ENCODE measurements around the gene DENND1A. TPM values are rescaled to one million over a fixed set of nuclear protein-coding genes. Genes with fewer than 3 reads are reported as not detected.

The DENND1A gene
- total and polyA plus RNA-seq, 2 donors from 2014 or later, result 16.3 to 19.6 TPM

DNA sequence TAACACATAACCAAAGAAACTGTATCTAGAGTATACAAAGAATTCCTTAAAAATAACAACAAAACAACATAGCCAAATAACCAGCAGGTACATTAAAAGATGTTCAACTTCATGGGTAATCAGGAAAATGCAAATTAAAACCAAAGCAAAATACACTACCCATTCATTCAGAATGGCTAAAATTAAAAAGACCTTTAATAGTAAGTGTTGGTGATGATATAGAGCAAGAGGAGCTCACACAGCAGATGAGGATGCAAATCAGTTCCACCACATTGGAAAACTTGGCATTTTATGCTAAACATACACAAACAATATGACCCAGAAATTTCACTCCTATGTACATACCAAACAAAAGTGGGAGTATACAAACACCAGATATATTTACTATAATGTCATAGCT is 97.8 kb downstream of the DENND1A start:
- no peak for FAIRE-seq
- DNase-seq, result no peak
- H3K27me3 ChIP-seq (ENCODE audit: control insufficient read depth, insufficient read depth, low read length), result no peaks in the 10 kb centered on the region
- no peak for TF ChIP-seq CTCF (IDR thresholded peaks at IDR 0.05; ENCODE audit: borderline replicate concordance, extremely low read depth, insufficient read depth)
- H3K27ac ChIP-seq (ENCODE audit: low read depth in 2 of 2, low read length in 2 of 2), result no peak overlapping the region
- H3K4me1 ChIP-seq (ENCODE audit: control insufficient read depth in 2 of 3, insufficient read depth in 2 of 3, low read depth in 1 of 3, low read length in 3 of 3), result peaks cover 0 to 5% (median 0%) of the 10 kb centered on the region in 3 donors
- no peaks in the 10 kb centered on the region for H3K36me3 ChIP-seq (ENCODE audit: control insufficient read depth in 2 of 3, insufficient read depth in 3 of 3, low read length in 3 of 3)
- peaks cover 0 to 17% (median 0%) of the 10 kb centered on the region in 3 donors for H3K9me3 ChIP-seq (ENCODE audit: control insufficient read depth in 2 of 3, insufficient read depth in 1 of 3, low read length in 3 of 3)
- intact Hi-C loops (cut with DNase I), result no loop called here
- no peak overlapping the region for H3K4me3 ChIP-seq (ENCODE audit: low read length in 3 of 3)
- H3K9ac ChIP-seq (ENCODE audit: low read length in 3 of 3), result no peak overlapping the region

- no peaks in the 10 kb centered on the region for H3K4me1 ChIP-seq (ENCODE audit: control insufficient read depth in 2 of 3, insufficient read depth in 2 of 3, low read depth in 1 of 3, low read length in 3 of 3)
- no peak overlapping the region for H3K27ac ChIP-seq (ENCODE audit: low read depth in 2 of 2, low read length in 2 of 2)
- no peaks in the 10 kb centered on the region for H3K27me3 ChIP-seq (ENCODE audit: control insufficient read depth, insufficient read depth, low read length)
- H3K36me3 ChIP-seq (ENCODE audit: control insufficient read depth in 2 of 3, insufficient read depth in 3 of 3, low read length in 3 of 3), result no peaks in the 10 kb centered on the region
- peaks cover 0 to 17% (median 0%) of the 10 kb centered on the region in 3 donors for H3K9me3 ChIP-seq (ENCODE audit: control insufficient read depth in 2 of 3, insufficient read depth in 1 of 3, low read length in 3 of 3)
- no peak overlapping the region for H3K9ac ChIP-seq (ENCODE audit: low read length in 3 of 3)
- intact Hi-C loops (cut with DNase I), result no loop called here
- no peak for TF ChIP-seq CTCF (IDR thresholded peaks at IDR 0.05; ENCODE audit: borderline replicate concordance, extremely low read depth, insufficient read depth)
- no peak overlapping the region for H3K4me3 ChIP-seq (ENCODE audit: low read length in 3 of 3)
- DNase-seq, result no peak
- no peak for FAIRE-seq
These were observed 101.5 kb downstream of the DENND1A start for GRCh38 chr9:123828449-123828848.

DNA sequence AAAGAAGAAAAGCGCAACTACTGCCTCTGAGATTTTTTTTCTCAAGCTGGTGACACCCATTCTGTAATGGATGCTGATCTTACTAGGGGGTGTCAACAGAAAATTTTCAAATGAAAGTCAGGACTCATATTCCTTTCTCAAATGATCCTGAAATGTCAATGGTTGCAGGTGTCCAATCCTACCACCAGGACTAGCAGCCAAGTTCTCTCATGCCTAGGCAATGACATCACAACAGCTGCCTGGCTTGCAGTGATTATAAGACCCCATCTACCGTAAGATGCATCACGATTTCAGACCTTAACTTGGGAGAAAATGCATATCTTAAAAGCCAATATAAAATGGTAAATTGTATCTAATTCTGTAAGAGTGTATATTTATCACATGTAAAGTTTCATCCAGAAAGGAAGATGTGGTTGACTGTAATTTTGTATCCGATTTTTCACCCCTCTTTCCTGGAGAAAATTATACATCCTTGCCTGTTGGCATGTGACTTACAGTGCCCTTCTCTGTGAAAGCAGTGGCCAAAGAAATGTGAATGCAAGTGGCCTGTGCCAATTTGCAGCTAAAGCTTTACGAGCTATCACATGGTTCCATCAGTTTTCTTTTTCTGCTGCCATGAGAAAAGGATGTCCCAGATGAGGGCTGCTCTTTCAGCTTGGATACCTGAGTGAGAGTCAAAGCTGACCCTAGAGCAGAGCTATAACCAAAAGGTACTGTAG is 104.4 kb downstream of the DENND1A start:
- intact Hi-C loops (cut with DNase I), result no loop called here
- Histone ChIP-seq H3K4me3 (ENCODE audit: low read length in 3 of 3) (no peak overlapping the region), H3K36me3 (ENCODE audit: control insufficient read depth in 2 of 3, insufficient read depth in 3 of 3, low read length in 3 of 3) (no peaks in the 10 kb centered on the region), H3K9ac (ENCODE audit: low read length in 3 of 3) (no peak overlapping the region), H3K4me1 (ENCODE audit: control insufficient read depth in 2 of 3, insufficient read depth in 2 of 3, low read depth in 1 of 3, low read length in 3 of 3) (no peaks in the 10 kb centered on the region), H3K27ac (ENCODE audit: low read depth in 2 of 2, low read length in 2 of 2) (no peak overlapping the region), H3K9me3 (ENCODE audit: control insufficient read depth in 2 of 3, insufficient read depth in 1 of 3, low read length in 3 of 3) (peaks cover 0 to 17% (median 0%) of the 10 kb centered on the region in 3 donors), H3K27me3 (ENCODE audit: control insufficient read depth, insufficient read depth, low read length) (no peaks in the 10 kb centered on the region)
- DNase-seq (no peak), FAIRE-seq (no peak)
- TF ChIP-seq CTCF (IDR thresholded peaks at IDR 0.05; ENCODE audit: borderline replicate concordance, extremely low read depth, insufficient read depth), result no peak

All from kidney (tissue), 14 donors.